SK-N-SH treated with all-trans-retinoic acid at 6 μM for 48 hours (cell line): Measurements from ENCODE around the gene ATG2A.
"Not testable (repeated sequence)": the region's sequence is repeated elsewhere in the genome, so short reads cannot be mapped to it uniquely, and the experiment has no call there.

ENCODE experiments used
- ATAC-seq: fragments of 200-7000 bp; cut with Tn5 transposase; 3 replicates; pipeline ENCODE4 v1.9.1; 2020; ENCODE audit warnings: mild to moderate bottlenecking, moderate library complexity
- ARNTL ChIP-seq: fragments of 450-650 bp; formaldehyde crosslinking; IDR thresholded peaks from 2 replicates; pipeline ENCODE4 v1.5.0; 2020; ENCODE audit warnings: low read depth, mild to moderate bottlenecking, moderate library complexity, borderline replicate concordance
- BACH2 ChIP-seq: fragments of 250-450 bp; sonication (Bioruptor Pico); IDR thresholded peaks from 2 replicates; pipeline ENCODE4 v1.9.0; 2021; ENCODE audit warnings: mild to moderate bottlenecking, borderline replicate concordance
- CREB5 ChIP-seq: fragments of 250-450 bp; sonication (Bioruptor Pico); IDR thresholded peaks from 2 replicates; pipeline ENCODE4 v1.5.1; 2020; ENCODE audit warnings: low read depth, mild to moderate bottlenecking, moderate library complexity
- ISL1 ChIP-seq: fragments of 250-450 bp; sonication (Bioruptor Pico); IDR thresholded peaks from 2 replicates; pipeline ENCODE4 v2.1.2; 2022; ENCODE audit warnings: mild to moderate bottlenecking, moderate library complexity
- PATZ1 ChIP-seq: fragments of 250-450 bp; sonication (Bioruptor Pico); IDR thresholded peaks from 2 replicates; pipeline ENCODE4 v1.8.0; 2020; ENCODE audit warnings: mild to moderate bottlenecking, moderate library complexity, borderline replicate concordance
- POU6F1 ChIP-seq: fragments of 250-450 bp; sonication (Bioruptor Pico); IDR thresholded peaks from 2 replicates; pipeline ENCODE4 v1.8.0; 2021; ENCODE audit warnings: low read depth, mild to moderate bottlenecking, moderate library complexity, borderline replicate concordance
- SNAI2 ChIP-seq: fragments of 250-450 bp; sonication (Bioruptor Pico); IDR thresholded peaks from 2 replicates; pipeline ENCODE4 v1.5.0; 2020; ENCODE audit warnings: mild to moderate bottlenecking, moderate library complexity
- TOX ChIP-seq: fragments of 250-450 bp; sonication (Bioruptor Pico); IDR thresholded peaks from 2 replicates; pipeline ENCODE4 v1.8.0; 2021; ENCODE audit warnings: mild to moderate bottlenecking, moderate library complexity, borderline replicate concordance
- TSHZ2 ChIP-seq: fragments of 250-450 bp; sonication (Bioruptor Pico); IDR thresholded peaks from 2 replicates; pipeline ENCODE4 v1.5.0; 2020; ENCODE audit warnings: mild to moderate bottlenecking, moderate library complexity
- ZC3H10 ChIP-seq: fragments of 250-450 bp; sonication (Bioruptor Pico); IDR thresholded peaks from 2 replicates; pipeline ENCODE4 v1.5.1; 2021; ENCODE audit warnings: mild to moderate bottlenecking, moderate library complexity
- ZFP3 ChIP-seq: fragments of 250-450 bp; sonication (Bioruptor Pico); IDR thresholded peaks from 2 replicates; pipeline ENCODE4 v1.5.0; 2020; ENCODE audit warnings: mild to moderate bottlenecking, moderate library complexity
- ZFP30 ChIP-seq: fragments of 450-650 bp; formaldehyde crosslinking; IDR thresholded peaks from 2 replicates; pipeline ENCODE4 v1.5.0; 2022; ENCODE audit warnings: mild to moderate bottlenecking, moderate library complexity
- ZNF565 ChIP-seq: fragments of 450-650 bp; formaldehyde crosslinking; conservative IDR thresholded peaks from 2 replicates; pipeline ENCODE4 v1.5.0; 2020; ENCODE audit warnings: low read depth, mild to moderate bottlenecking, moderate library complexity
- ZNF70 ChIP-seq: fragments of 450-650 bp; formaldehyde crosslinking; IDR thresholded peaks from 2 replicates; pipeline ENCODE4 v1.5.0; 2020; ENCODE audit warnings: mild to moderate bottlenecking, moderate library complexity
- ZNF8 ChIP-seq: fragments of 450-650 bp; formaldehyde crosslinking; IDR thresholded peaks from 2 replicates; pipeline ENCODE4 v1.5.0; 2020; ENCODE audit warnings: mild to moderate bottlenecking, moderate library complexity

ATG2A gene

GRCh38 chr11:64846998-64847666 is 69.9 kb downstream of the ATG2A start:
- TF ChIP-seq ZC3H10 (CRISPR knock-in tag) (no peak), BACH2 (CRISPR knock-in tag) (no peak), ZNF70 (no peak), POU6F1 (no peak), ZFP3 (CRISPR knock-in tag) (no peak), TOX (CRISPR knock-in tag) (no peak), ISL1 (CRISPR knock-in tag) (no peak), CREB5 (CRISPR knock-in tag) (no peak)
- ATAC-seq, result peak; percentile 92

GRCh38 chr11:64845776-64846129 is 71.3 kb downstream of the ATG2A start:
- ATAC-seq, result not testable (repeated sequence)

- no peak for ATAC-seq
These were observed 71.8 kb downstream of the ATG2A start for GRCh38 chr11:64845129-64845775.

More at GRCh38 chr11:64845129-64845775, 71.8 kb downstream of the ATG2A start:
- TF ChIP-seq CREB5 (CRISPR knock-in tag), result no peak
- no peak for TF ChIP-seq ZFP3 (CRISPR knock-in tag)
- TF ChIP-seq ZFP30 (CRISPR knock-in tag), result no peak
- no peak for TF ChIP-seq POU6F1
- TF ChIP-seq ARNTL (CRISPR knock-in tag), result no peak
- TF ChIP-seq TSHZ2 (CRISPR knock-in tag), result no peak
- TF ChIP-seq PATZ1 (CRISPR knock-in tag), result no peak
- no peak for TF ChIP-seq ZNF565 (CRISPR knock-in tag)
- no peak for TF ChIP-seq SNAI2
- TF ChIP-seq ZNF8 (CRISPR knock-in tag), result no peak
- no peak for TF ChIP-seq BACH2 (CRISPR knock-in tag)
- no peak for TF ChIP-seq ZC3H10 (CRISPR knock-in tag)
- TF ChIP-seq TOX (CRISPR knock-in tag), result no peak
